Activated T-helper 1 cell treated with Interleukin-2 at 50 U/mL for 16 hours (primary cell): ENCODE measurements around the gene PCDHGA7.
"Not testable (repeated sequence)": the region's sequence is repeated elsewhere in the genome, so short reads cannot be mapped to it uniquely, and the experiment has no call there.

Experiments
- DNase-seq: peaks from one replicate; pipeline ENCODE4 v3.0.0-alpha.2; 2020; ENCODE audit warnings: low read depth

The PCDHGA7 gene

GRCh38 chr5:141366016-141366896, 16.3 kb upstream of the PCDHGA7 start:
- DNase-seq = no peak

- no peak for DNase-seq
Observed at GRCh38 chr5:141369994-141370848, 12.3 kb upstream of the PCDHGA7 start, which contains the start of gene PCDHGB3. PCDHGB3 (plus strand) TSS chr5:141370242; CDS start chr5:141370395, 153 bp downstream.

GRCh38 chr5:141371572-141372475, 10.7 kb upstream of the PCDHGA7 start:
- no peak for DNase-seq

- no peak for DNase-seq
Observed at GRCh38 chr5:141373673-141374317, 8.7 kb upstream of the PCDHGA7 start, which contains the start of gene PCDHGA6. PCDHGA6 (plus strand) TSS chr5:141373891; CDS start chr5:141374084, 193 bp downstream.

GRCh38 chr5:141374627-141375026, 7.9 kb upstream of the PCDHGA7 start:
- no peak for DNase-seq

- not testable (repeated sequence) for DNase-seq
Observed at GRCh38 chr5:141375444-141376155, 6.9 kb upstream of the PCDHGA7 start.

GRCh38 chr5:141383345-141383744, 803 bp downstream of the PCDHGA7 start:
- no peak for DNase-seq

- no peak for DNase-seq
Observed at GRCh38 chr5:141384471-141385267, 2.1 kb downstream of the PCDHGA7 start.

- DNase-seq = not testable (repeated sequence)
Observed at GRCh38 chr5:141387557-141388311, 5.2 kb downstream of the PCDHGA7 start, which contains the start of gene PCDHGB4. PCDHGB4 (plus strand) TSS chr5:141387698; CDS start chr5:141387885, 187 bp downstream.

- no peak for DNase-seq
Observed at GRCh38 chr5:141388661-141389060, 6.1 kb downstream of the PCDHGA7 start.

GRCh38 chr5:141389153-141390042, 6.9 kb downstream of the PCDHGA7 start:
- no peak for DNase-seq

- no peak for DNase-seq
Observed at GRCh38 chr5:141392429-141393198, 10.1 kb downstream of the PCDHGA7 start, which contains the start of gene PCDHGA8. PCDHGA8 (plus strand) TSS chr5:141392633; CDS start chr5:141392814, 181 bp downstream.

GRCh38 chr5:141393267-141393666, 10.7 kb downstream of the PCDHGA7 start:
- no peak for DNase-seq

- not testable (repeated sequence) for DNase-seq
Observed at GRCh38 chr5:141394401-141395187, 12.1 kb downstream of the PCDHGA7 start.

- not testable (repeated sequence) for DNase-seq
Observed at GRCh38 chr5:141397756-141398551, 15.4 kb downstream of the PCDHGA7 start, which contains the start of gene PCDHGB5. PCDHGB5 (plus strand) TSS chr5:141397947; CDS start chr5:141398128, 181 bp downstream.
